Mucosa of gallbladder (tissue), 1 donor: ENCODE data around the gene MAP3K13. TPM values are rescaled to one million over a fixed set of nuclear protein-coding genes. Genes with fewer than 3 reads are reported as not detected.
A peak's percentile ranks its signal among the peaks of the same experiment; 100 is the strongest.

Experiments
- DNase-seq: peaks from one replicate; pipeline ENCODE4 v3.0.0-alpha.2; 2020; ENCODE audit warnings: low spot score
- total RNA-seq: library from RNA; stranded (reverse); gene quantifications from one replicate; pipeline ENCODE4 v1.2.1, GENCODE V29; 2021
- donor health status: DM: no; HTN: no; CAD: no.

Gene MAP3K13
- 45.2 TPM for total RNA-seq

GRCh38 chr3:185362850-185363661, at the start of gene MAP3K13:
Gene MAP3K13 (plus strand): TSS chr3:185363136. CDS start chr3:185428582, 65,446 bp downstream.
- DNase-seq, result peak; percentile 88

GRCh38 chr3:185313693-185314246, 49.2 kb upstream of the MAP3K13 start:
- DNase-seq, result no peak

GRCh38 chr3:185316740-185317412, 46.1 kb upstream of the MAP3K13 start:
- no peak for DNase-seq

GRCh38 chr3:185317674-185318073, 45.3 kb upstream of the MAP3K13 start:
- no peak for DNase-seq

- no peak for DNase-seq
Observed at GRCh38 chr3:185318141-185318540, 44.8 kb upstream of the MAP3K13 start.

GRCh38 chr3:185319801-185320200, 43.1 kb upstream of the MAP3K13 start:
- no peak for DNase-seq

- no peak for DNase-seq
Observed at GRCh38 chr3:185320949-185321348, 42.0 kb upstream of the MAP3K13 start.

GRCh38 chr3:185322101-185322719, 40.7 kb upstream of the MAP3K13 start:
- DNase-seq, result no peak

- peak; percentile 69 for DNase-seq
Observed at GRCh38 chr3:185325946-185326791, 36.8 kb upstream of the MAP3K13 start.

- no peak for DNase-seq
Observed at GRCh38 chr3:185327062-185327461, 35.9 kb upstream of the MAP3K13 start.

GRCh38 chr3:185328324-185329004, 34.5 kb upstream of the MAP3K13 start:
- DNase-seq, result peak; percentile 82

- DNase-seq, result no peak
Observed at GRCh38 chr3:185330238-185330637, 32.7 kb upstream of the MAP3K13 start.

GRCh38 chr3:185330644-185331043, 32.3 kb upstream of the MAP3K13 start:
- no peak for DNase-seq

GRCh38 chr3:185332026-185332735, 30.8 kb upstream of the MAP3K13 start:
- no peak for DNase-seq

- no peak for DNase-seq
Observed at GRCh38 chr3:185335799-185336198, 27.1 kb upstream of the MAP3K13 start.

GRCh38 chr3:185337231-185337816, 25.6 kb upstream of the MAP3K13 start:
- no peak for DNase-seq

GRCh38 chr3:185339945-185340344, 23.0 kb upstream of the MAP3K13 start:
- DNase-seq, result no peak

- DNase-seq, result no peak
Observed at GRCh38 chr3:185340751-185341150, 22.2 kb upstream of the MAP3K13 start.

- DNase-seq, result no peak
Observed at GRCh38 chr3:185341616-185342458, 21.1 kb upstream of the MAP3K13 start.
